ENCODE results near the gene PRSS38.

DNA sequence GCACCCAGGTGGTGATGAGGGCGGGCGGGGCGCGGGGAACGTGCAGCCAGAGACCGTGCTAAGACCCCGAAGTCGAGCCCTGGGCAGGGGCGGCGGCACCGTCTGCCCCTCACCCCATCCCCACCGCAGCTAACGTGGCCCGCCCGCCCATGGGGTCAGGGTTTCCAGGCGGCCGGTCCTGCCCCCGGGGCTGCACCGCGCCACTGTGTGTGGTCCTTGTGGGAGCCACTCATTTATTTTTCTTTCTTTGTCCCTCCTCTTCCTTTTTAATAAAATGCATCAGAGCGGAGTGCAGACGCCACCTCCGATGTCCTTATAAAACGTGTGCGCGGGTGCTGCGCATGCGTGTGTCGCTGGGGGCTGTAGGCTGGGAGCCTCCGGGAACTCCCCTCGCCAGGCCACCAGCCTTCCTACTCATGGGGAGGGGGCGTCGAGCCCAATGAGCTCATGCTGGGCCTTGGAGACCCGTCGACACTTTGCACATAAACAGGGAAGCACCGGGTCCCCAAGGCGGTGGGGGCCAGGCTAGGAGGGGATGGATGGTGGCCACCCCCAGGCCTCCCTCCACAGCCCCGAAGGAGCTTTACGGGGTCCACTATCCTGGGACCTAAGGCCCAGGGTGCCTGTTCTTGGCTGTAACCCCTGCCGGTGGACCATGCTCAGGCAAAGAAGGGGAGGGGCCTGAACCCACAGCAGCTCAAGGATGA is 72.4 kb downstream of the PRSS38 start:
- TF ChIP-seq, protein P1, sequence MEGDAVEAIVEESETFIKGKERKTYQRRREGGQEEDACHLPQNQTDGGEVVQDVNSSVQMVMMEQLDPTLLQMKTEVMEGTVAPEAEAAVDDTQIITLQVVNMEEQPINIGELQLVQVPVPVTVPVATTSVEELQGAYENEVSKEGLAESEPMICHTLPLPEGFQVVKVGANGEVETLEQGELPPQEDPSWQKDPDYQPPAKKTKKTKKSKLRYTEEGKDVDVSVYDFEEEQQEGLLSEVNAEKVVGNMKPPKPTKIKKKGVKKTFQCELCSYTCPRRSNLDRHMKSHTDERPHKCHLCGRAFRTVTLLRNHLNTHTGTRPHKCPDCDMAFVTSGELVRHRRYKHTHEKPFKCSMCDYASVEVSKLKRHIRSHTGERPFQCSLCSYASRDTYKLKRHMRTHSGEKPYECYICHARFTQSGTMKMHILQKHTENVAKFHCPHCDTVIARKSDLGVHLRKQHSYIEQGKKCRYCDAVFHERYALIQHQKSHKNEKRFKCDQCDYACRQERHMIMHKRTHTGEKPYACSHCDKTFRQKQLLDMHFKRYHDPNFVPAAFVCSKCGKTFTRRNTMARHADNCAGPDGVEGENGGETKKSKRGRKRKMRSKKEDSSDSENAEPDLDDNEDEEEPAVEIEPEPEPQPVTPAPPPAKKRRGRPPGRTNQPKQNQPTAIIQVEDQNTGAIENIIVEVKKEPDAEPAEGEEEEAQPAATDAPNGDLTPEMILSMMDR (IDR thresholded peaks at IDR 0.05; ENCODE audit: low read depth, low read length) = no peak
- TF ChIP-seq EZH2phosphoT487 (IDR thresholded peaks at IDR 0.05; ENCODE audit: low read depth) = no peak

All from OCI-LY3 (cell line).